ENCODE results near the gene IGF2BP2.
A peak's percentile ranks its signal among the peaks of the same experiment; 100 is the strongest.

Gene IGF2BP2

DNA sequence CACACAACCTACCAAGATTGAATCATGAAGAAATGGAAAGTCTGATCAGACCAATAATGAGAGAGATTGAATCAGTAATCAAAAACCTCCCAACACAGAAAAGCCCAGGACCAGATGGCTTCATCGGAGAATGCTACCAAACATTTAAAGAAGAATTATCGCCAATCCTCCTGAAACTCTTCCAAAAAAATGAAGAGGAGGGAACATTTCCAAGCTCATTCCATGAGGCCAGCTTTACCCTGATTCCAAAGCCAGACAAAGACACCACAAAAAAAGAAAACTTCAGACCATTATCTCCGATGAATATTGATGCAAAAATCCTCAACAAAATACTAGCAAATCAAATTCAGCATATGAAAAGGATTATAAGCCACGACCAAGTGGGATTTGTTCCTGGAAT, 144.6 kb downstream of the IGF2BP2 start:
- TF ChIP-seq MAX (IDR thresholded peaks at IDR 0.05; ENCODE audit: low read depth, low read length): no peak
- TF ChIP-seq POLR2A (IDR thresholded peaks at IDR 0.05; ENCODE audit: extremely low read depth, insufficient read length): no peak
- TF ChIP-seq MYC (IDR thresholded peaks at IDR 0.05; ENCODE audit: low read depth, low read length): no peak
- TF ChIP-seq CTCF (IDR thresholded peaks at IDR 0.05; ENCODE audit: low read depth, low read length): no peak
- DNase-seq (ENCODE audit: low read depth): no peak
- H3K4me3 ChIP-seq (ENCODE audit: low read depth, low read length): no peak overlapping the region

DNA sequence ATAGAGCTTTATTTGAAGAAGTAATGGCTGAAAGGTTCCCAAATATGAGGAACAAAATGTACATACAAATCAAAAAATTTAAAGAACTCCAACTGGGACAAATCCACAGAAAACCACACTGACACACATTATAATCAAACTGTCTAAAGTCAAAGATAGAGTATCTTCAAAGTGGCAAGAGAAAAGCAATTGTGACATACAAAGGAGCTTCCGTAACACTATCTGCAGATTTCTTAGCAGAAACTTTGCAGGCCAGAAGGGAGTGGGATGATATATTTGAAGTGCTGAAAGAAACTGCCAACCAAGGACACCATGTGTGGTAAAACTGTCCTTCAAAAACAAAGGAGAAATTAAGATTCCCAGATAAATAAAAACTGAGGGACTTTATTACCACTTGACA, 146.8 kb downstream of the IGF2BP2 start:
- DNase-seq (ENCODE audit: low read depth): no peak
- H3K4me3 ChIP-seq (ENCODE audit: low read depth, low read length): no peak overlapping the region
- TF ChIP-seq CTCF (IDR thresholded peaks at IDR 0.05; ENCODE audit: low read depth, low read length) (no peak), MAX (IDR thresholded peaks at IDR 0.05; ENCODE audit: low read depth, low read length) (no peak), MYC (IDR thresholded peaks at IDR 0.05; ENCODE audit: low read depth, low read length) (no peak), POLR2A (IDR thresholded peaks at IDR 0.05; ENCODE audit: extremely low read depth, insufficient read length) (no peak)

DNA sequence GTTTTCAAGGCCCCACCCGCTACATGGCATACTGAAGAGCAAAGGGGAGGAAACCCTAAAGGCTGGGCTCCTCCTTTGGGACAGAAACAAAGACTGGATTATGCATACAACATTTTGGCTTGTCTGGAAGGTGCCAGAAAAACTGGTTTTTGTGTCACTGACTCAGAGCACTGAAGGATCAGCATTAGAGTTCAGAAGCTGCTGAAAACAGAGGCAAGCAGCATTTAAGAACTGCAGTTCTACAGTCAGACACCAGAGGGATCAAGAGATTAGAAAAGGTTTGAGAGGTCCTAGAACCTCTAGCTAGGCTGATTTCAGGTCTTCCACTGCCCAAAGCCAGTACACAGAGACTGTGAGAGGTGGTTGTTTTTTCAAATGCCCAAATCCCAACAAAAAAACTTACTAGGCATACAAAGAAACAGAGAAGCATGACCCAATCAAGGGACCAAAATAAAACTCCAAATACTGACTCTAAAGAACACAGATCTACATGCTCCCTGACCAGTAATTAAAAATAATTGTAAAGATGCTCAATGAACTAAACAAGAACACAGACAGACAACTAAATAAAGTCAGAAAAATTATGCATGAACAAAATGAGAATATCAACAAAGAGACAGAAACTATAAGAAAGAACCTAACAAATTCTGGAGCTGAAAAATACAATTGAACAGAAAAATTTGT, 147.6 kb downstream of the IGF2BP2 start:
- DNase-seq (ENCODE audit: low read depth): peak; percentile 62
- no peak overlapping the region for H3K4me3 ChIP-seq (ENCODE audit: low read depth, low read length)
- TF ChIP-seq MAX (IDR thresholded peaks at IDR 0.05; ENCODE audit: low read depth, low read length): no peak
- peak; percentile 70 for TF ChIP-seq CTCF (IDR thresholded peaks at IDR 0.05; ENCODE audit: low read depth, low read length)

- no peak for TF ChIP-seq MAX (IDR thresholded peaks at IDR 0.05; ENCODE audit: low read depth, low read length)
- TF ChIP-seq MYC (IDR thresholded peaks at IDR 0.05; ENCODE audit: low read depth, low read length): no peak
- TF ChIP-seq POLR2A (IDR thresholded peaks at IDR 0.05; ENCODE audit: extremely low read depth, insufficient read length): no peak
- no peak for TF ChIP-seq CTCF (IDR thresholded peaks at IDR 0.05; ENCODE audit: low read depth, low read length)
- no peak overlapping the region for H3K4me3 ChIP-seq (ENCODE audit: low read depth, low read length)
- no peak for DNase-seq (ENCODE audit: low read depth)
Observed at GRCh38 chr3:185667574-185667973, 157.3 kb downstream of the IGF2BP2 start.

- no peak overlapping the region for H3K4me3 ChIP-seq (ENCODE audit: low read depth, low read length)
- DNase-seq (ENCODE audit: low read depth): no peak
- TF ChIP-seq POLR2A (IDR thresholded peaks at IDR 0.05; ENCODE audit: extremely low read depth, insufficient read length) (no peak), MYC (IDR thresholded peaks at IDR 0.05; ENCODE audit: low read depth, low read length) (no peak), CTCF (IDR thresholded peaks at IDR 0.05; ENCODE audit: low read depth, low read length) (no peak), MAX (IDR thresholded peaks at IDR 0.05; ENCODE audit: low read depth, low read length) (no peak)
Observed at GRCh38 chr3:185663929-185664328, 160.9 kb downstream of the IGF2BP2 start.
